Measurements from ENCODE around the gene AUTS2.

AUTS2 gene

DNA sequence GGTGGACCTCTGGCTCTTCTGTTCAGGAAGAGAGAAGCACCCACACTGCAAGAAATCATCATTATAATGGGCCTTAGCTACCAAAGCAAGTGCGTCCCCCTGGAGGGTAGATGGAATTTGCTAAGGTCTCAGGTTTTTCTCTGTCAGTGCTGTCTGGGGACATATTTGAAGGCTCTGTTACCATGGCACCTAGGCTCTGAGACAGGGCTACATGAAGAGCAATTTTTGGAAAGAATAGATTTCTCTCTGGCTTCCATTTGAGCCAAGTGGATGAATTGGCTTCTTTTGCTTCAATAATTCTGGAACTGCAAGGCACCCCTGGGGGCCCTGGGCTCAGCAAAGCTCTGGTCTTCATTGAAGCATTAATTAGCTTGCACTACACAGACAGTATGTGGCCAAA lies 1184.5 kb downstream of the AUTS2 start:
- Histone ChIP-seq H3K27ac (ENCODE audit: extremely low read depth, low read depth, low read length) (no peak overlapping the region), H3K4me3 (ENCODE audit: low read depth, low read length) (no peak overlapping the region), H3K9me3 (ENCODE audit: control insufficient read depth, insufficient read depth, low read depth, low read length) (no peaks in the 10 kb centered on the region), H3K36me3 (ENCODE audit: control insufficient read depth in 2 of 2, insufficient read depth in 1 of 2, low read length in 2 of 2) (peaks cover 41 to 90% of the 10 kb centered on the region in 2 experiments), H3K4me1 (ENCODE audit: control insufficient read depth, insufficient read depth, low read length) (no peaks in the 10 kb centered on the region)
- ChIA-PET CTCF (no interaction called here), POLR2A (no interaction called here)
- TF ChIP-seq HOXC10 (CRISPR knock-in tag; IDR thresholded peaks at IDR 0.05) (no peak), ZNF121 (tag by site-specific recombination; IDR thresholded peaks at IDR 0.05) (no peak), ZBTB1 (tag by site-specific recombination; IDR thresholded peaks at IDR 0.05) (no peak)
- TF ChIP-seq, protein P1, sequence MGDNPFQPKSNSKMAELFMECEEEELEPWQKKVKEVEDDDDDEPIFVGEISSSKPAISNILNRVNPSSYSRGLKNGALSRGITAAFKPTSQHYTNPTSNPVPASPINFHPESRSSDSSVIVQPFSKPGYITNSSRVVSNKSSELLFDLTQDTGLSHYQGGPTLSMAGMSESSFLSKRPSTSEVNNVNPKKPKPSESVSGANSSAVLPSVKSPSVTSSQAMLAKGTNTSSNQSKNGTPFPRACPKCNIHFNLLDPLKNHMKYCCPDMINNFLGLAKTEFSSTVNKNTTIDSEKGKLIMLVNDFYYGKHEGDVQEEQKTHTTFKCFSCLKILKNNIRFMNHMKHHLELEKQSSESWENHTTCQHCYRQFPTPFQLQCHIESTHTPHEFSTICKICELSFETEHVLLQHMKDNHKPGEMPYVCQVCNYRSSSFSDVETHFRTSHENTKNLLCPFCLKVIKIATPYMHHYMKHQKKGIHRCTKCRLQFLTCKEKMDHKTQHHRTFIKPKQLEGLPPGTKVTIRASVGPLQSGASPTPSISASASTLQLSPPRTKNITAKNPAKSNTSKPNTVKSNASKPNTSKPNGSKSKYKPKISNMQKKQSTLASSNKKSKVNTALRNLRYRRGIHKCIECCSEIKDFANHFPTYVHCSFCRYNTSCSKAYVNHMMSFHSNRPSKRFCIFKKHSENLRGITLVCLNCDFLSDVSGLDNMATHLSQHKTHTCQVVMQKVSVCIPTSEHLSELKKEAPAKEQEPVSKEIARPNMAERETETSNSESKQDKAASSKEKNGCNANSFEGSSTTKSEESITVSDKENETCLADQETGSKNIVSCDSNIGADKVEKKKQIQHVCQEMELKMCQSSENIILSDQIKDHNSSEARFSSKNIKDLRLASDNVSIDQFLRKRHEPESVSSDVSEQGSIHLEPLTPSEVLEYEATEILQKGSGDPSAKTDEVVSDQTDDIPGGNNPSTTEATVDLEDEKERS (tag by site-specific recombination; IDR thresholded peaks at IDR 0.05), result no peak

DNA sequence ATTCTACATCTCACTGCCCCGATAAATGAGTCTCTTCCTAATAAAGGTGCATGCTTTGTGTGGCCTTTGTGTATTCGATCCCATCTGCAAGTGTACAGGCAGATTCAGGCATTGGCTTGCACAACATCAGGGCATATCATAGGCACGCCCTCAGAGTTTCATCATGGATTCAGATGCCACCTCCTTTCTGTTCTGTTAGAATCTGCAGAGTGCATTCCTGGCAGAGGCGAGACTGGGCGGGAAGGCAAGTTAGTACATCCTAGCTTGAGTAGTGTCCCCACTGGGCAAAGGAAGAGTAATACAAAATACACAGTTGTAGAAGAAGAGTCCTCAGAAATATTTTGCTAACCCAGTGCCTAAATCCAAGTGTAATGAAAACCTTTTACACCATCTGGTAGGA lies 1187.2 kb downstream of the AUTS2 start:
- Histone ChIP-seq H3K9me3 (ENCODE audit: control insufficient read depth, insufficient read depth, low read depth, low read length) (no peaks in the 10 kb centered on the region), H3K36me3 (ENCODE audit: control insufficient read depth in 2 of 2, insufficient read depth in 1 of 2, low read length in 2 of 2) (peaks cover 29 to 84% of the 10 kb centered on the region in 2 experiments), H3K4me3 (ENCODE audit: low read depth, low read length) (no peak overlapping the region), H3K27ac (ENCODE audit: extremely low read depth, low read depth, low read length) (no peak overlapping the region), H3K4me1 (ENCODE audit: control insufficient read depth, insufficient read depth, low read length) (no peaks in the 10 kb centered on the region)
- POLR2A ChIA-PET, result no interaction called here
- CTCF ChIA-PET, result interaction anchor here (0.6 kb wide), 1 partner anchor 50 kb away, joined by 8 read pairs; no protein-coding TSS in a partner anchor
- TF ChIP-seq ZXDB (tag by site-specific recombination; IDR thresholded peaks at IDR 0.05), result no peak
- TF ChIP-seq, protein P2, sequence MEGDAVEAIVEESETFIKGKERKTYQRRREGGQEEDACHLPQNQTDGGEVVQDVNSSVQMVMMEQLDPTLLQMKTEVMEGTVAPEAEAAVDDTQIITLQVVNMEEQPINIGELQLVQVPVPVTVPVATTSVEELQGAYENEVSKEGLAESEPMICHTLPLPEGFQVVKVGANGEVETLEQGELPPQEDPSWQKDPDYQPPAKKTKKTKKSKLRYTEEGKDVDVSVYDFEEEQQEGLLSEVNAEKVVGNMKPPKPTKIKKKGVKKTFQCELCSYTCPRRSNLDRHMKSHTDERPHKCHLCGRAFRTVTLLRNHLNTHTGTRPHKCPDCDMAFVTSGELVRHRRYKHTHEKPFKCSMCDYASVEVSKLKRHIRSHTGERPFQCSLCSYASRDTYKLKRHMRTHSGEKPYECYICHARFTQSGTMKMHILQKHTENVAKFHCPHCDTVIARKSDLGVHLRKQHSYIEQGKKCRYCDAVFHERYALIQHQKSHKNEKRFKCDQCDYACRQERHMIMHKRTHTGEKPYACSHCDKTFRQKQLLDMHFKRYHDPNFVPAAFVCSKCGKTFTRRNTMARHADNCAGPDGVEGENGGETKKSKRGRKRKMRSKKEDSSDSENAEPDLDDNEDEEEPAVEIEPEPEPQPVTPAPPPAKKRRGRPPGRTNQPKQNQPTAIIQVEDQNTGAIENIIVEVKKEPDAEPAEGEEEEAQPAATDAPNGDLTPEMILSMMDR (tag by site-specific recombination; IDR thresholded peaks at IDR 0.05), result no peak
- no peak for TF ChIP-seq ZNF776 (tag by site-specific recombination; IDR thresholded peaks at IDR 0.05; ENCODE audit: borderline replicate concordance)
- no peak for TF ChIP-seq ZNF404 (tag by site-specific recombination; IDR thresholded peaks at IDR 0.05)
- TF ChIP-seq WT1 (tag by site-specific recombination; IDR thresholded peaks at IDR 0.05), result no peak
- TF ChIP-seq ZNF830 (tag by site-specific recombination; IDR thresholded peaks at IDR 0.05; ENCODE audit: low read depth), result no peak
- TF ChIP-seq KLF16 (tag by site-specific recombination; IDR thresholded peaks at IDR 0.05), result no peak

DNA sequence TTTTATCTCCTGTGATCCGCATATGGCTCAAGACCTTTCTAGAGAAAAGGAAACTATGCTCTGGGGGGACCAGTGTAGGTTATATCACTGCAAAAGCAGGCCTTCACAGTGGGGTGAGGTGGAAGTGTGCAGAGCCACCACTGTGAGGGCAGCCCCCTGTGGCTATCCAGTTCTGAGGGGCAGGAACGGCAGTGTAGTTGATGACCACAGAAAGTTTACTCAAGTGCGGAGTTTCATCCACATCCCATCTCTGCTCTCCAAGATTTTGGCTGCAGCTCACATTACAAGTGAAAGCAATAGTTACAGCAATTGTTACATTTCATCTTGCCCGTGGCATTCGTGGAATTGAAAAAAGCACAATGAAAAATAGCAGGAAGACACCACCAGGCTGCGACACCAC lies 1187.8 kb downstream of the AUTS2 start:
- Histone ChIP-seq H3K9me3 (ENCODE audit: control insufficient read depth, insufficient read depth, low read depth, low read length) (no peaks in the 10 kb centered on the region), H3K4me3 (ENCODE audit: low read depth, low read length) (no peak overlapping the region), H3K36me3 (ENCODE audit: control insufficient read depth in 2 of 2, insufficient read depth in 1 of 2, low read length in 2 of 2) (peaks cover 23 to 86% of the 10 kb centered on the region in 2 experiments), H3K27ac (ENCODE audit: extremely low read depth, low read depth, low read length) (no peak overlapping the region), H3K4me1 (ENCODE audit: control insufficient read depth, insufficient read depth, low read length) (no peaks in the 10 kb centered on the region)
- CTCF ChIA-PET, result no interaction called here
- POLR2A ChIA-PET, result no interaction called here
- no peak for TF ChIP-seq HOXA7 (CRISPR knock-in tag; IDR thresholded peaks at IDR 0.05; ENCODE audit: borderline replicate concordance)
- TF ChIP-seq ZBTB20 (tag by site-specific recombination; IDR thresholded peaks at IDR 0.05), result no peak
- no peak for TF ChIP-seq ZNF473 (tag by site-specific recombination; IDR thresholded peaks at IDR 0.05)
- TF ChIP-seq, protein P3, sequence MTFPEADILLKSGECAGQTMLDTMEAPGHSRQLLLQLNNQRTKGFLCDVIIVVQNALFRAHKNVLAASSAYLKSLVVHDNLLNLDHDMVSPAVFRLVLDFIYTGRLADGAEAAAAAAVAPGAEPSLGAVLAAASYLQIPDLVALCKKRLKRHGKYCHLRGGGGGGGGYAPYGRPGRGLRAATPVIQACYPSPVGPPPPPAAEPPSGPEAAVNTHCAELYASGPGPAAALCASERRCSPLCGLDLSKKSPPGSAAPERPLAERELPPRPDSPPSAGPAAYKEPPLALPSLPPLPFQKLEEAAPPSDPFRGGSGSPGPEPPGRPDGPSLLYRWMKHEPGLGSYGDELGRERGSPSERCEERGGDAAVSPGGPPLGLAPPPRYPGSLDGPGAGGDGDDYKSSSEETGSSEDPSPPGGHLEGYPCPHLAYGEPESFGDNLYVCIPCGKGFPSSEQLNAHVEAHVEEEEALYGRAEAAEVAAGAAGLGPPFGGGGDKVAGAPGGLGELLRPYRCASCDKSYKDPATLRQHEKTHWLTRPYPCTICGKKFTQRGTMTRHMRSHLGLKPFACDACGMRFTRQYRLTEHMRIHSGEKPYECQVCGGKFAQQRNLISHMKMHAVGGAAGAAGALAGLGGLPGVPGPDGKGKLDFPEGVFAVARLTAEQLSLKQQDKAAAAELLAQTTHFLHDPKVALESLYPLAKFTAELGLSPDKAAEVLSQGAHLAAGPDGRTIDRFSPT (tag by site-specific recombination; IDR thresholded peaks at IDR 0.05), result no peak
- no peak for TF ChIP-seq ZNF610 (tag by site-specific recombination; IDR thresholded peaks at IDR 0.05; ENCODE audit: borderline replicate concordance)
- TF ChIP-seq ZNF274 (IDR thresholded peaks at IDR 0.05; ENCODE audit: low read length), result no peak
- no peak for TF ChIP-seq ZNF274 (tag by site-specific recombination; IDR thresholded peaks at IDR 0.05; ENCODE audit: borderline replicate concordance)
- no peak for TF ChIP-seq ZNF239 (tag by site-specific recombination; IDR thresholded peaks at IDR 0.05)
- TF ChIP-seq, protein P4, sequence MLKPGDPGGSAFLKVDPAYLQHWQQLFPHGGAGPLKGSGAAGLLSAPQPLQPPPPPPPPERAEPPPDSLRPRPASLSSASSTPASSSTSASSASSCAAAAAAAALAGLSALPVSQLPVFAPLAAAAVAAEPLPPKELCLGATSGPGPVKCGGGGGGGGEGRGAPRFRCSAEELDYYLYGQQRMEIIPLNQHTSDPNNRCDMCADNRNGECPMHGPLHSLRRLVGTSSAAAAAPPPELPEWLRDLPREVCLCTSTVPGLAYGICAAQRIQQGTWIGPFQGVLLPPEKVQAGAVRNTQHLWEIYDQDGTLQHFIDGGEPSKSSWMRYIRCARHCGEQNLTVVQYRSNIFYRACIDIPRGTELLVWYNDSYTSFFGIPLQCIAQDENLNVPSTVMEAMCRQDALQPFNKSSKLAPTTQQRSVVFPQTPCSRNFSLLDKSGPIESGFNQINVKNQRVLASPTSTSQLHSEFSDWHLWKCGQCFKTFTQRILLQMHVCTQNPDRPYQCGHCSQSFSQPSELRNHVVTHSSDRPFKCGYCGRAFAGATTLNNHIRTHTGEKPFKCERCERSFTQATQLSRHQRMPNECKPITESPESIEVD (tag by site-specific recombination; IDR thresholded peaks at IDR 0.05), result no peak
- TF ChIP-seq ZNF549 (tag by site-specific recombination; IDR thresholded peaks at IDR 0.05), result no peak
- no peak for TF ChIP-seq ZNF214 (tag by site-specific recombination; IDR thresholded peaks at IDR 0.05; ENCODE audit: borderline replicate concordance)
- no peak for TF ChIP-seq ZNF394 (tag by site-specific recombination; IDR thresholded peaks at IDR 0.05; ENCODE audit: borderline replicate concordance)
- TF ChIP-seq ZNF776 (tag by site-specific recombination; IDR thresholded peaks at IDR 0.05; ENCODE audit: borderline replicate concordance), result no peak
- no peak for TF ChIP-seq ZBTB21 (tag by site-specific recombination; IDR thresholded peaks at IDR 0.05)
- TF ChIP-seq ZNF404 (tag by site-specific recombination; IDR thresholded peaks at IDR 0.05), result no peak
- no peak for TF ChIP-seq ZFP3 (tag by site-specific recombination; IDR thresholded peaks at IDR 0.05; ENCODE audit: low read depth)
